GM23338 (cell line): ENCODE results near the gene MT1F. TPM values are rescaled to one million over a fixed set of nuclear protein-coding genes. Genes with fewer than 3 reads are reported as not detected.

Source experiments
- ATAC-seq: fragments of 200-7000 bp; cut with Tn5 transposase; 3 replicates; pipeline ENCODE4 v1.9.1; 2020
- DNase-seq: peaks from one replicate; pipeline ENCODE4 v3.0.0-alpha.2; 2015; ENCODE audit warnings: low spot score
- H2AFZ ChIP-seq: fragments of 200-600 bp; sonication (generic); 2 replicates; pipeline ENCODE4 v1.8.0; 2016; ENCODE audit warnings: antibody characterized with exemption, mild to moderate bottlenecking, moderate library complexity
- H3F3A ChIP-seq: fragments of 200-600 bp; sonication (generic); replicated peaks from 2 replicates; pipeline ENCODE4 v1.8.0; 2017; ENCODE audit warnings: antibody characterized with exemption, mixed run types, low read depth
- H3K27ac ChIP-seq: fragments of 200-600 bp; sonication (generic); 2 replicates; pipeline ENCODE4 v1.6.1; 2016; ENCODE audit warnings: low read depth
- H3K27me3 ChIP-seq: fragments of 200-600 bp; sonication (generic); 2 replicates; pipeline ENCODE4 v1.8.0; 2016; ENCODE audit warnings: mild to moderate bottlenecking, mixed run types, moderate library complexity; ENCODE audit not compliant: insufficient read depth
- H3K36me3 ChIP-seq: fragments of 200-600 bp; sonication (generic); 2 replicates; pipeline ENCODE4 v1.8.0; 2016; ENCODE audit warnings: mild to moderate bottlenecking; ENCODE audit not compliant: insufficient read depth
- H3K4me1 ChIP-seq: fragments of 200-600 bp; sonication (generic); 2 replicates; pipeline ENCODE4 v1.8.0; 2016; ENCODE audit warnings: mild to moderate bottlenecking, moderate library complexity; ENCODE audit not compliant: insufficient read depth
- H3K4me2 ChIP-seq: fragments of 200-600 bp; sonication (generic); 2 replicates; pipeline ENCODE4 v1.7.1; 2017; ENCODE audit warnings: mixed run types
- H3K4me3 ChIP-seq: fragments of 200-600 bp; sonication (generic); 2 replicates; pipeline ENCODE4 v1.6.1; 2016; ENCODE audit warnings: mixed run types
- H3K79me2 ChIP-seq: fragments of 200-600 bp; sonication (generic); replicated peaks from 2 replicates; pipeline ENCODE4 v1.8.0; 2017; ENCODE audit warnings: mild to moderate bottlenecking; ENCODE audit not compliant: insufficient read depth
- H3K9me2 ChIP-seq: fragments of 200-600 bp; sonication (generic); 2 replicates; pipeline ENCODE4 v1.8.0; 2017; ENCODE audit not compliant: insufficient read depth
- H4K20me1 ChIP-seq: fragments of 200-600 bp; sonication (generic); replicated peaks from 2 replicates; pipeline ENCODE4 v1.8.0; 2017; ENCODE audit warnings: mild to moderate bottlenecking; ENCODE audit not compliant: insufficient read depth
- H3K27ac Mint-ChIP-seq: 2 replicates; pipeline ENCODE4 v1.8.0; 2020; ENCODE audit warnings: inconsistent platforms, mild to moderate bottlenecking, moderate library complexity, mixed read lengths
- H3K27me3 Mint-ChIP-seq: 3 replicates; pipeline ENCODE4 v1.8.0; 2022; ENCODE audit warnings: low read depth, mild to moderate bottlenecking, moderate library complexity, mixed read lengths, inconsistent platforms; ENCODE audit not compliant: insufficient read depth, poor library complexity
- H3K36me3 Mint-ChIP-seq: 3 replicates; pipeline ENCODE4 v1.8.0; 2021; ENCODE audit warnings: low read depth, mild to moderate bottlenecking, inconsistent platforms, moderate library complexity, mixed read lengths
- H3K4me1 Mint-ChIP-seq: 3 replicates; pipeline ENCODE4 v1.8.0; 2020; ENCODE audit warnings: mild to moderate bottlenecking, inconsistent platforms, mixed read lengths
- H3K4me3 Mint-ChIP-seq: 3 replicates; pipeline ENCODE4 v1.8.0; 2021; ENCODE audit warnings: moderate library complexity, mild to moderate bottlenecking, inconsistent platforms, mixed read lengths
- H3K9me3 Mint-ChIP-seq: 3 replicates; pipeline ENCODE4 v1.8.0; 2020; ENCODE audit warnings: moderate library complexity, mild to moderate bottlenecking, inconsistent platforms, mixed read lengths
- CREB1 ChIP-seq: fragments of 250-450 bp; sonication (Bioruptor Pico); IDR thresholded peaks from 2 replicates; pipeline ENCODE4 v1.5.0; 2020; ENCODE audit warnings: low read depth, mild to moderate bottlenecking, moderate library complexity
- CTCF ChIP-seq, 2 experiments: fragments of 200-600 bp in 1 of 2; sonication (generic) in 1 of 2; conservative IDR thresholded peaks; 2 replicates each; pipeline versions ENCODE4 v1.5.1 to v1.6.1; 2016 to 2017; ENCODE audit warnings: antibody characterized with exemption in 2 of 2, low read depth in 2 of 2, mild to moderate bottlenecking in 2 of 2, moderate library complexity in 1 of 2
- EZH2 ChIP-seq: fragments of 200-600 bp; sonication (generic); IDR thresholded peaks from one replicate; pipeline ENCODE4 v1.8.0; 2017; ENCODE audit warnings: antibody characterized with exemption, mild to moderate bottlenecking, low read depth; ENCODE audit not compliant: unreplicated experiment
- EZH2phosphoT487 ChIP-seq: fragments of 200-600 bp; sonication (generic); IDR thresholded peaks from one replicate; pipeline ENCODE4 v1.8.1; 2018; ENCODE audit warnings: antibody characterized with exemption; ENCODE audit not compliant: unreplicated experiment
- POLR2AphosphoS5 ChIP-seq: IDR thresholded peaks from 2 replicates; pipeline ENCODE4 v1.6.1; 2016; ENCODE audit warnings: antibody characterized with exemption, low read depth
- REST ChIP-seq: IDR thresholded peaks from one replicate; pipeline ENCODE4 v1.6.1; 2018; ENCODE audit warnings: antibody characterized with exemption; ENCODE audit not compliant: unreplicated experiment
- STAT1 ChIP-seq: IDR thresholded peaks from one replicate; pipeline ENCODE4 v1.6.1; 2016; ENCODE audit warnings: antibody characterized with exemption; ENCODE audit not compliant: unreplicated experiment
- polyA plus RNA-seq: library from polyadenylated mRNA; unstranded; fragments of >200 nt; fragmentation: Nextera tagmentation; extraction: Ambion mirVana; gene quantifications from 2 replicates; pipeline ENCODE4 v1.2.1, GENCODE V29; 2016
- total RNA-seq: library from RNA; depleted of rRNA; stranded (reverse); fragments of >200 nt; shearing (Covaris generic); gene quantifications from 2 replicates; pipeline ENCODE4 v1.2.3, GENCODE V29; 2014
- TF ChIP-seq, protein P1 (sequence below): IDR thresholded peaks from 2 replicates; pipeline ENCODE4 v1.6.1; 2016; ENCODE audit warnings: antibody characterized with exemption

Gene MT1F
- total and polyA plus RNA-seq, 2 experiments from 2014 or later = 7.4 to 107 TPM

DNA sequence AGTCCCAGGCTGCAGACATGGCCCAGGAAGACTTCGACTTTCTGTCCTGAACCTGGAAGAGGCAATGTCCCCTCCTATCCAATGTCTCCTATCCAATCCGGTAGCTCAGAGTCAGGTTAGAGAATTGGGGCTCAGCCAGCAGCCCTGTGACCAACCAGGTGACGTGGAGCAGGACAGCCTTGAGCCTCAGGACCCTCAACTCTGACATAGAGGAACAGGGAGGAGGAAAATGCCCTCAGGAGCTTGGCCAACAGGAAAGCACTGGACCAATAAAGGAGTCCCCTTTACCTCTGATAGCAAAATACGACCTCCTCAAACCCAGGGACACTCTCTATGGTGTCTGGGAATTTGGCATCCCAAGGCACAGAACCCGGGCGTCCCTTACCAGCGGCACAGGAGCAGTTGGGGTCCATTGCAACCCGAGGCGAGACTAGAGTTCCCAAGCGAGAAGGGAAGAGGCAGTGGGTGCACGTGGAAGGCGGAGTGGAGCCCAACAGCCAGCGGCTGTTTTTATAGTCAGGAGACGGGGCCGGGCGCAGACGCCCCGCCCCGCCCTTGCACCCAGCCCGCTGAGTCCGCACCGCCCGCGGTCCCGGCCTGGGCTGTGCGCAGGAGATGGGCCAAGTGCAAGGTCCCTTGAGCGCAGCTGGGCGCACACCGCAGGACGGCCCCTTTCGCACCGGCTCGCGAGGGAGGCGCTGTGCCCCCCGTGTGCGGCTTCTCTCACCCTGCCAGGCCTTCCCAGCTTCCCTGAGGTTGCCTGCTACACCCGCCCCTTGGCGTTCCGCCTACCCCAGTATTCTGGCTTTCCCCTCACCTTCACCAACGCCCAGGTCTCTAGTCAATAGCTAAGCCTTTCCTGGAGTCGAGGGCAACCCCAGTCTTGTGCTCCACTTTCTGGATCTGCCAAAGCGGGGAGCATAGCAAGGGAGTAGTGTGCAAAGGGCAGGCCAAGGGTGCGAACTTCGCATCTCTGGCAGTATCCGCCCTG is 10.1 kb downstream of the MT1F start, which contains the start of gene MT1G (continued):
- TF ChIP-seq CREB1 (CRISPR knock-in tag) (no peak), POLR2AphosphoS5 (peak; percentile 89), EZH2phosphoT487 (peak; percentile 65), EZH2 (peak; percentile 22)

- H3K4me3 Mint-ChIP-seq = peak within 1 kb of the TSS; percentile 83
- H3K36me3 ChIP-seq = no peaks in the 10 kb centered on the region
- H3K27ac ChIP-seq = no peak within 1 kb of the TSS
- H3K79me2 ChIP-seq = no peaks in the 10 kb centered on the region; the same call in 1 of the 2 replicates
- H3K27me3 Mint-ChIP-seq = peaks cover 93% of the 10 kb centered on the region
- peaks cover 12% of the 10 kb centered on the region for H3F3A ChIP-seq
- H3K4me2 ChIP-seq = peak within 1 kb of the TSS; percentile 91
- H3K4me1 Mint-ChIP-seq = peaks cover 35% of the 10 kb centered on the region
- peak; percentile 64 for ATAC-seq
- no peaks in the 10 kb centered on the region for H4K20me1 ChIP-seq
- H3K36me3 Mint-ChIP-seq = peaks cover 36% of the 10 kb centered on the region
- H3K4me1 ChIP-seq = peaks cover 47% of the 10 kb centered on the region
- peak within 1 kb of the TSS; percentile 62 for H3K4me3 ChIP-seq
- H3K9me3 Mint-ChIP-seq = peaks cover 3% of the 10 kb centered on the region; the same call in 1 of the 3 replicates
- peak within 1 kb of the TSS; percentile 91 for H2AFZ ChIP-seq
- peak; percentile 51 for DNase-seq
- H3K27me3 ChIP-seq = peaks cover 96% of the 10 kb centered on the region
- no peak within 1 kb of the TSS for H3K27ac Mint-ChIP-seq
- H3K9me2 ChIP-seq = no peaks in the 10 kb centered on the region
- TF ChIP-seq, protein P1, sequence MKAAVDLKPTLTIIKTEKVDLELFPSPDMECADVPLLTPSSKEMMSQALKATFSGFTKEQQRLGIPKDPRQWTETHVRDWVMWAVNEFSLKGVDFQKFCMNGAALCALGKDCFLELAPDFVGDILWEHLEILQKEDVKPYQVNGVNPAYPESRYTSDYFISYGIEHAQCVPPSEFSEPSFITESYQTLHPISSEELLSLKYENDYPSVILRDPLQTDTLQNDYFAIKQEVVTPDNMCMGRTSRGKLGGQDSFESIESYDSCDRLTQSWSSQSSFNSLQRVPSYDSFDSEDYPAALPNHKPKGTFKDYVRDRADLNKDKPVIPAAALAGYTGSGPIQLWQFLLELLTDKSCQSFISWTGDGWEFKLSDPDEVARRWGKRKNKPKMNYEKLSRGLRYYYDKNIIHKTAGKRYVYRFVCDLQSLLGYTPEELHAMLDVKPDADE = no peak
- TF ChIP-seq REST = no peak
- no peak for TF ChIP-seq CTCF (conservative IDR thresholded peaks at IDR 0.05; ENCODE audit: low read depth in 2 of 2)
- TF ChIP-seq EZH2 = peak; percentile 91
- TF ChIP-seq EZH2phosphoT487 = peak; percentile 41
- no peak for TF ChIP-seq STAT1
Observed at GRCh38 chr16:56669005-56669839, 11.5 kb downstream of the MT1F start, which contains the start of gene MT1H. Gene MT1H, plus strand, starts transcription at chr16:56669814. Its CDS starts 71 bp downstream, at chr16:56669885.
